Skeletal muscle tissue (tissue), 4 donors: Measurements from ENCODE around the gene SMPD3. TPM values are rescaled to one million over a fixed set of nuclear protein-coding genes. Genes with fewer than 3 reads are reported as not detected.

Source experiments
- H3K27ac ChIP-seq: one replicate; pipeline ENCODE4 v1.7.0; 2013; ENCODE audit warnings: mild to moderate bottlenecking, low read depth, low read length, inconsistent platforms
- H3K27me3 ChIP-seq, 3 donors: one replicate each; pipeline ENCODE4 v1.7.0; 2013; ENCODE audit warnings: low read length in 3 of 3; ENCODE audit not compliant: control insufficient read depth in 3 of 3, insufficient read depth in 3 of 3
- H3K36me3 ChIP-seq, 3 donors: one replicate each; pipeline ENCODE4 v1.7.0; 2013; ENCODE audit warnings: low read length in 3 of 3; ENCODE audit not compliant: control insufficient read depth in 3 of 3, insufficient read depth in 3 of 3
- H3K4me1 ChIP-seq, 3 donors: one replicate each; pipeline ENCODE4 v1.7.0; 2013; ENCODE audit warnings: low read length in 3 of 3, mild to moderate bottlenecking in 3 of 3; ENCODE audit not compliant: control insufficient read depth in 3 of 3, insufficient read depth in 3 of 3
- H3K4me3 ChIP-seq, 3 donors: one replicate each; pipeline ENCODE4 v1.7.0; 2013; ENCODE audit warnings: low read length in 3 of 3
- H3K9ac ChIP-seq, 3 donors: one replicate each; pipeline ENCODE4 v1.7.0; 2013; ENCODE audit warnings: low read length in 3 of 3, mild to moderate bottlenecking in 3 of 3, moderate library complexity in 2 of 3, low read depth in 1 of 3
- H3K9me3 ChIP-seq, 3 donors: one replicate each; pipeline ENCODE4 v1.7.0; 2013; ENCODE audit warnings: low read length in 3 of 3; ENCODE audit not compliant: control insufficient read depth in 3 of 3
- total RNA-seq: library from RNA; depleted of rRNA; stranded (reverse); fragments of >200 nt; gene quantifications from one replicate; pipeline ENCODE4 v1.2.3, GENCODE V29; 2014
- donor health status: Osteomylitis.

SMPD3 gene
- total RNA-seq, 1 donor from 2014 or later: under 0.01 TPM

DNA sequence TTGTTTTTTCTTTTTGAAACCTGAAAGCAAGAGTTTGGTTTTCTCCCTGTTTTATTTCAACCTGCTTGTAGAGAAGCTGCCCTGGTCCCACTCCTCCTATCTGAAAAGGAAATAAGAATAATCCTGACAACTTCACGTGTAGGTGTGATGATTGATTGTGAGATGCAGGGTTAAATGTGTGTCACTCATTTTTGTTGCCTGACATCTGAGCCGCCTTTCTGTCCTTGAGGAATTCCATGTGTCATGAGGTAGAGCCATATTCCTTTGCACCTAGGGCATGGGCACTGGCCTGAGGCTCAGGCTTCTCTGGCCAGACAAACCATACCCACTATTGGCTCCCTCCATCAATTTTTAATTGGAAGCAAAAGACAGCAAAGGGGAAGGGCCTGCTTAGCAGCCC, 10.2 kb upstream of the SMPD3 start:
- Histone ChIP-seq H3K27ac (no peak overlapping the region), H3K4me1 (no peaks in the 10 kb centered on the region), H3K36me3 (no peaks in the 10 kb centered on the region), H3K27me3 (peaks cover 0 to 3% (median 0%) of the 10 kb centered on the region in 3 donors), H3K4me3 (no peak overlapping the region), H3K9me3 (peaks cover 0 to 2% (median 2%) of the 10 kb centered on the region in 3 donors), H3K9ac (no peak overlapping the region)

DNA sequence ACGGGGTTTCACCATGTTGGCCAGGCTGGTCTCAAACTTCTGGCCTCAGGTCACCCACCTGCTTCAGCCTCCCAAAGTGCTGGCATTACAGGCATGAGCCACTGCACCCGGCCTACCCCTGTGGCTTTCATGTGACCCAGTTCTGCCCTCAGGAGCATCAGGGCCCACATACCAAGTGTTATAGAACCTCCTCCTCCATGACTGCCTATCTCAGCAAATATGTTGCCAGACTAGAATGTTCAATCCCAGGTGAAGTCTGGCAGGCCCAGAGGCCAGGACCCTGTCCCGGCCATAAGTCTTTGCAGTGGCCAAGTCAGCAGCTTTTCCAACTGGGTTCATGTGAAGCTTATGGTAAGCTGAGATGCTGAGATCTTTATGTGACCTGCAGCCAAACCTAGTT, 9.8 kb upstream of the SMPD3 start:
- Histone ChIP-seq H3K36me3 (no peaks in the 10 kb centered on the region), H3K4me1 (no peaks in the 10 kb centered on the region), H3K4me3 (no peak overlapping the region), H3K27me3 (peaks cover 0 to 3% (median 0%) of the 10 kb centered on the region in 3 donors), H3K9ac (no peak overlapping the region), H3K27ac (no peak overlapping the region), H3K9me3 (peaks cover 0 to under 1% (median 0%) of the 10 kb centered on the region in 3 donors)

DNA sequence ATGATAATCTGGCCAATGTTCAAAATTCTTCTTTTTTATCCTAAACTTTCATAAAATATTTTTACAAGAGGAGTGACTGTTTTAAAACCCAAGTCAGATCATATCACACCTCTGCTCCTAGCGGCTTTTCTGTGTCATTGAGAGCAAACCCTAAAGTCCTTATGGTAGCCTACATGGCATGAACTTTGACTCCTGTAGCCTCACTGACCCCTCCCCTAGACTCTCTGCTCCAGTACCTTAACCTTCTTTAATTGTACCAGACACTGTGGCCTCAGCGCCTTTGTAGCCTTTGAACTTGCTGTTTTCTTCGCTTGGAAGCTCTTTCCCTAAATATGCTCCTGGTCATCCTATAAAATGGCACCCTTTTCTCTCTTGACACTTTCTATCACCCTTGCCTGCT, 7.3 kb upstream of the SMPD3 start:
- no peaks in the 10 kb centered on the region for H3K9me3 ChIP-seq
- no peaks in the 10 kb centered on the region for H3K36me3 ChIP-seq
- H3K9ac ChIP-seq: no peak overlapping the region
- H3K4me3 ChIP-seq: no peak overlapping the region
- no peak overlapping the region for H3K27ac ChIP-seq
- H3K4me1 ChIP-seq: no peaks in the 10 kb centered on the region
- peaks cover 0 to 3% (median 0%) of the 10 kb centered on the region in 3 donors for H3K27me3 ChIP-seq

GRCh38 chr16:68454920-68455435, 6.7 kb upstream of the SMPD3 start:
- Histone ChIP-seq H3K4me1 (no peaks in the 10 kb centered on the region), H3K27me3 (peaks cover 0 to 3% (median 0%) of the 10 kb centered on the region in 3 donors), H3K9me3 (no peaks in the 10 kb centered on the region), H3K4me3 (no peak overlapping the region), H3K27ac (no peak overlapping the region), H3K36me3 (no peaks in the 10 kb centered on the region), H3K9ac (no peak overlapping the region)

- Histone ChIP-seq H3K9ac (no peak overlapping the region), H3K27ac (no peak overlapping the region), H3K27me3 (no peaks in the 10 kb centered on the region), H3K9me3 (no peaks in the 10 kb centered on the region), H3K4me3 (no peak overlapping the region), H3K36me3 (no peaks in the 10 kb centered on the region), H3K4me1 (peaks cover 0 to 3% (median under 1%) of the 10 kb centered on the region in 3 donors)
Observed at GRCh38 chr16:68453816-68454215, 5.5 kb upstream of the SMPD3 start.

- Histone ChIP-seq H3K9ac (no peak overlapping the region), H3K27me3 (peaks cover 0 to 3% (median 2%) of the 10 kb centered on the region in 3 donors), H3K36me3 (no peaks in the 10 kb centered on the region), H3K4me1 (peaks cover 11 to 14% (median 14%) of the 10 kb centered on the region in 3 donors), H3K9me3 (no peaks in the 10 kb centered on the region), H3K27ac (no peak overlapping the region), H3K4me3 (no peak overlapping the region)
Observed at GRCh38 chr16:68452176-68452575, 3.9 kb upstream of the SMPD3 start.

DNA sequence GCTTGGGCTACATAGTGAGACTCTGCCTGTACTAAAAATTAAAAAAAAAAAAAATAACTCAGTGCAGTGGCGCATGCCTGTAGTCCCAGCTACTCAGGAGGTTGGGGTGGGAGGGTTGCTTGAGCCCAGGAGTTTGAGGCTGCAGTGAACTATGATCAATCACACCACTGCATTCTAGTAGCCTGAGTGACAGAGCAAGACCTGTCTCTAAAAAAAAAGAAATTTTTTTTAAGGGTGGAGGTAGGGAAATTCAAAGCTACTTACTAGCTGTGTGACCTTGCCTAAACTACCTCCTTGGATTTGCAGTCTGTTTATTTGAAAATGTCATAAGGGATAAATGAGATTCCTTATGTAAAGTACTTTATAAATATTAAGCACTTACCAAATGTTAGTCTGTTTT, 3.4 kb upstream of the SMPD3 start:
- H3K9ac ChIP-seq: no peak overlapping the region

DNA sequence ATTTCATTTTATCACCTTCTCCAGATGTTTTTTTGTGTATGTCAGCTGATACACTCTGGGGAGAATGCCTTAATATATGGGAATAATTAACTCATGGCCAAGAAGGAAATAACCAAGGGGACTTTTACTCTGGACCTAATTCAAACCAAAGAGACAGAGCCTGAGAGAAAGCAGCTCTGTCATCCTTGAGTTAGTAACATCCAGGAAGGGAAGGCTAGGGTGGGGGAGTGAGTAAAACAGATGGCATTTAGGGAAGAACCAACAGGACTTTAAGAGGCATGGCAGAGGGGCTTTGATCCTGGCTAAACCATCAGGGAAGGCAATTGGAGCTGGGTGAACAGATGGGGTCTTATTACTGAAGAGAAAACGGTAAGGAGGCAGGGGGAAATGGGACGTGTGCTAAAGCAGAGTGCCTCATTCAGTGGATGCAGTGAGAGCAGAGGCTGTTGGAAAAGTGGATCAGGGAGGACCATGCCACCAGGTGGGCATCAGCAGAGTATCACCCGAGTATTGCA, 2.5 kb upstream of the SMPD3 start:
- H3K4me3 ChIP-seq: no peak overlapping the region
- H3K9ac ChIP-seq: no peak overlapping the region
- no peaks in the 10 kb centered on the region for H3K36me3 ChIP-seq
- peaks cover 13 to 22% (median 19%) of the 10 kb centered on the region in 3 donors for H3K4me1 ChIP-seq
- peaks cover 7 to 13% (median 12%) of the 10 kb centered on the region in 3 donors for H3K27me3 ChIP-seq
- no peaks in the 10 kb centered on the region for H3K9me3 ChIP-seq
- no peak overlapping the region for H3K27ac ChIP-seq

More for the DNA sequence above, 3.4 kb upstream of the SMPD3 start:
- H3K27ac ChIP-seq: no peak overlapping the region
- peaks cover 13 to 17% (median 16%) of the 10 kb centered on the region in 3 donors for H3K4me1 ChIP-seq
- H3K9me3 ChIP-seq: no peaks in the 10 kb centered on the region
- no peaks in the 10 kb centered on the region for H3K36me3 ChIP-seq
- no peak overlapping the region for H3K4me3 ChIP-seq
- peaks cover 0 to 4% (median 4%) of the 10 kb centered on the region in 3 donors for H3K27me3 ChIP-seq

DNA sequence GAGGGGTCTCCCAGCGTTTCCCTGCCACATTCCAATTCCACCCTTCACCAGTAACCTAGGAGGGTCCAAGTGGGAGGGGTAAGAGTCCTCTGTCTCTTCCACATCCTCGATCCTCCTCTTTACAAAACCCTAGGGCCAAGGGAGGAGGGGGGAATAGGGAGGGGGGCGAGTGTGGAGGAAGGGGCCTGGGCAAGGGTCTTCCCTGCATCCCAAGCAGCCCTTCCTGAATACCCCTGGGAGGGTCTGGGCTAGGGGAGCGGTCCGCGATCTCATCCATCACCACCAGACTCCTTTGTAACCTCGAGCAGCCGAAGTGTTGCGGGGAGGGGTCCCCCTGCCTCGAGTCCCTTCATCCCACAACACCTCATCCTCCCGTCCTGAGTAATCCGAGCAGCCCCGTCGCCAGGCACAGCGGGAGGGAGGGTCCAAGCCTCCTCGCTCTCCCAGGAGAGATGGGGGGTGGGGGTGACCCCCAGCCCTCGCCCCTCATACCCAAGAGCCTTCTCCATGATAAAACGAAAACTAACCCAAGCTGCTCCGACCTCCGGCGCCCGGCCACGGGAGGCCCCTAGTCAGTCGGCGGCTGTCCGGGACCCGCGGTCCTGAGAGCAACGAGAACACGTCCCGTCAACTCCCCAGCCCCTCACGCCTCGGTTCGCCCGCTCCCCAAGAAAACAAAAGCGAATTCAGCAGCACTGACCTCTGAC, 502 bp downstream of the SMPD3 start:
- Histone ChIP-seq H3K27ac (no peak overlapping the region), H3K9me3 (no peaks in the 10 kb centered on the region), H3K36me3 (no peaks in the 10 kb centered on the region), H3K9ac (peak overlapping the region in 1 of 3 donors; percentile 16), H3K27me3 (peaks cover 14 to 31% (median 24%) of the 10 kb centered on the region in 3 donors), H3K4me3 (peak overlapping the region; percentile 61 to 69 (median 68)), H3K4me1 (peaks cover 13 to 22% (median 19%) of the 10 kb centered on the region in 3 donors)
